Natural killer cell (primary cell): Measurements from ENCODE around the gene NSG2. TPM values are rescaled to one million over a fixed set of nuclear protein-coding genes. Genes with fewer than 3 reads are reported as not detected.

Experiments
- ATAC-seq, 3 donors: fragments of 150-1000 bp in 2 of 3; fragments of 200-7000 bp in 1 of 3; cut with Tn5 transposase; 1 replicate in 1 of 3; 2 replicates in 2 of 3; pipeline ENCODE4 v1.10.0; 2021; ENCODE audit warnings: mild to moderate bottlenecking in 2 of 3, moderate library complexity in 2 of 3
- DNase-seq, 2 donors: peaks; one replicate each; pipeline versions ENCODE4 v3.0.0 to v3.0.0-alpha.2; 2013 to 2021; ENCODE audit warnings: mixed read lengths in 1 of 2
- H3K27ac ChIP-seq: one replicate; pipeline ENCODE4 v1.5.1; 2013; ENCODE audit warnings: mild to moderate bottlenecking, low read length
- H3K27me3 ChIP-seq: one replicate; pipeline ENCODE4 v1.6.1; 2013; ENCODE audit warnings: low read length; ENCODE audit not compliant: control insufficient read depth, insufficient read depth
- H3K36me3 ChIP-seq: one replicate; pipeline ENCODE4 v1.6.1; 2013; ENCODE audit warnings: low read length; ENCODE audit not compliant: control insufficient read depth, insufficient read depth
- H3K4me1 ChIP-seq: one replicate; pipeline ENCODE4 v1.6.1; 2013; ENCODE audit warnings: low read length; ENCODE audit not compliant: control insufficient read depth, insufficient read depth
- H3K4me3 ChIP-seq: one replicate; pipeline ENCODE4 v1.5.1; 2013; ENCODE audit warnings: low read length
- H3K9me3 ChIP-seq: one replicate; pipeline ENCODE4 v1.6.1; 2013; ENCODE audit warnings: low read length; ENCODE audit not compliant: control insufficient read depth, insufficient read depth
- H3K27ac Mint-ChIP-seq, 2 donors: one replicate each; pipeline ENCODE4 v1.8.0; 2022; ENCODE audit warnings: mild to moderate bottlenecking in 2 of 2, mixed read lengths in 2 of 2, moderate library complexity in 1 of 2
- H3K27me3 Mint-ChIP-seq, 2 donors: one replicate each; pipeline ENCODE4 v1.8.0; 2022; ENCODE audit warnings: low read depth in 2 of 2, mixed read lengths in 2 of 2
- H3K36me3 Mint-ChIP-seq: one replicate; pipeline ENCODE4 v1.8.0; 2022; ENCODE audit warnings: mixed read lengths
- H3K4me1 Mint-ChIP-seq, 2 donors: one replicate each; pipeline ENCODE4 v1.8.0; 2022; ENCODE audit warnings: mixed read lengths in 2 of 2
- H3K4me3 Mint-ChIP-seq: one replicate; pipeline ENCODE4 v1.8.0; 2022; ENCODE audit warnings: mild to moderate bottlenecking, moderate library complexity, mixed read lengths
- H3K9me3 Mint-ChIP-seq, 2 donors: one replicate each; pipeline ENCODE4 v1.8.0; 2022; ENCODE audit warnings: mixed read lengths in 2 of 2
- CTCF ChIP-seq: fragments of 200-600 bp; IDR thresholded peaks from one replicate; pipeline ENCODE4 v1.8.0; 2022; ENCODE audit warnings: antibody characterized with exemption
- WGBS: methylation state at CpG from one replicate; pipeline ENCODE4 v1.1.7; 2013; ENCODE audit warnings: missing lambda C conversion rate; ENCODE audit not compliant: insufficient coverage; 5-methylcytosine and 5-hydroxymethylcytosine counted together
- intact Hi-C: fragments of 100-400 bp; cut with micrococcal nuclease; formaldehyde crosslinking; loops from one replicate; pipeline ENCODE4 v1.14.2; 2022
- total RNA-seq, 4 donors: library from RNA; stranded (reverse); fragments of 120-200 nt in 1 of 4; gene quantifications; one replicate each; pipeline versions ENCODE4 v1.2.3 to v1.2.4, GENCODE V29; 2013 to 2022

NSG2 gene
- total RNA-seq, 3 donors from 2014 or later (not counting 1 experiment from before 2014, with no cell fraction given) = not detected

- no peak for ATAC-seq
- intact Hi-C loops = no loop called here
- Histone ChIP-seq H3K9me3 (peaks cover 5% of the 10 kb centered on the region), H3K27me3 (no peaks in the 10 kb centered on the region), H3K4me1 (no peaks in the 10 kb centered on the region), H3K27ac (no peak overlapping the region), H3K4me3 (no peak overlapping the region), H3K36me3 (no peaks in the 10 kb centered on the region)
- Mint-ChIP-seq H3K27ac (no peak overlapping the region), H3K4me3 (no peak overlapping the region), H3K27me3 (peaks cover 7 to 8% of the 10 kb centered on the region in 2 donors), H3K4me1 (no peaks in the 10 kb centered on the region), H3K36me3 (peaks cover 9% of the 10 kb centered on the region), H3K9me3 (peaks cover 4 to 11% of the 10 kb centered on the region in 2 donors)
- no peak for TF ChIP-seq CTCF
- DNase-seq = no peak
- 76% methylated on average over 2 of the region's 3 CpGs for WGBS
These were observed 106.2 kb downstream of the NSG2 start for GRCh38 chr5:174151599-174152181.

- H3K4me1 ChIP-seq = no peaks in the 10 kb centered on the region
- no peaks in the 10 kb centered on the region for H3K27me3 ChIP-seq
- Mint-ChIP-seq H3K4me1 (no peaks in the 10 kb centered on the region), H3K4me3 (no peak overlapping the region), H3K27ac (no peak overlapping the region), H3K27me3 (peaks cover 0 to 8% of the 10 kb centered on the region in 2 donors), H3K9me3 (peaks cover 8 to 11% of the 10 kb centered on the region in 2 donors), H3K36me3 (peaks cover 9% of the 10 kb centered on the region)
- no peak for TF ChIP-seq CTCF
- H3K4me3 ChIP-seq = no peak overlapping the region
- peaks cover 5% of the 10 kb centered on the region for H3K9me3 ChIP-seq
- no peak overlapping the region for H3K27ac ChIP-seq
- 67% methylated on average over 1 of the region's 1 CpG for WGBS
- ATAC-seq (no peak), DNase-seq (no peak)
- H3K36me3 ChIP-seq = no peaks in the 10 kb centered on the region
- intact Hi-C loops = no loop called here
These were observed 109.1 kb downstream of the NSG2 start for GRCh38 chr5:174154559-174154958.

- H3K27me3 Mint-ChIP-seq = peaks cover 0 to 13% of the 10 kb centered on the region in 2 donors
- H3K36me3 Mint-ChIP-seq = peaks cover 9% of the 10 kb centered on the region
- peaks cover 8 to 11% of the 10 kb centered on the region in 2 donors for H3K9me3 Mint-ChIP-seq
- H3K9me3 ChIP-seq = peaks cover 5% of the 10 kb centered on the region
- H3K4me1 ChIP-seq = no peaks in the 10 kb centered on the region
- no peaks in the 10 kb centered on the region for H3K4me1 Mint-ChIP-seq
- no peak overlapping the region for H3K4me3 Mint-ChIP-seq
- H3K4me3 ChIP-seq = no peak overlapping the region
- H3K27me3 ChIP-seq = no peaks in the 10 kb centered on the region
- H3K36me3 ChIP-seq = no peaks in the 10 kb centered on the region
- no peak overlapping the region for H3K27ac Mint-ChIP-seq
- intact Hi-C loops = no loop called here
- 100% methylated on average over 1 of the region's 1 CpG for WGBS
- no peak for ATAC-seq
- H3K27ac ChIP-seq = no peak overlapping the region
- no peak for DNase-seq
- no peak for TF ChIP-seq CTCF
These were observed 109.8 kb downstream of the NSG2 start for GRCh38 chr5:174155281-174155680.

- Histone ChIP-seq H3K27me3 (no peaks in the 10 kb centered on the region), H3K4me3 (no peak overlapping the region), H3K27ac (no peak overlapping the region), H3K4me1 (no peaks in the 10 kb centered on the region), H3K36me3 (no peaks in the 10 kb centered on the region), H3K9me3 (peaks cover 5% of the 10 kb centered on the region)
- 67% methylated on average over 1 of the region's 3 CpGs for WGBS
- Mint-ChIP-seq H3K36me3 (peaks cover 9% of the 10 kb centered on the region), H3K27me3 (peaks cover 0 to 16% of the 10 kb centered on the region in 2 donors), H3K9me3 (peaks cover 8 to 11% of the 10 kb centered on the region in 2 donors), H3K4me3 (no peak overlapping the region), H3K27ac (no peak overlapping the region), H3K4me1 (no peaks in the 10 kb centered on the region)
- DNase-seq (no peak), ATAC-seq (no peak)
- TF ChIP-seq CTCF = no peak
- intact Hi-C loops = no loop called here
These were observed 110.2 kb downstream of the NSG2 start for GRCh38 chr5:174155706-174156105.
